Muscle of leg (tissue), 11 donors: Measurements from ENCODE around the gene MTURN. TPM values are rescaled to one million over a fixed set of nuclear protein-coding genes. Genes with fewer than 3 reads are reported as not detected.
A peak's percentile ranks its signal among the peaks of the same experiment; 100 is the strongest.

ENCODE experiments used
- DNase-seq: peaks from one replicate; pipeline ENCODE4 v3.0.0; 2013
- H3K27ac ChIP-seq: one replicate; pipeline ENCODE4 v1.5.1; 2013; ENCODE audit warnings: mild to moderate bottlenecking, low read length, control low read depth
- H3K27me3 ChIP-seq: one replicate; pipeline ENCODE4 v1.6.1; 2013; ENCODE audit warnings: low read length; ENCODE audit not compliant: control insufficient read depth, insufficient read depth
- H3K36me3 ChIP-seq: one replicate; pipeline ENCODE4 v1.6.1; 2013; ENCODE audit warnings: low read length; ENCODE audit not compliant: control insufficient read depth, insufficient read depth
- H3K4me1 ChIP-seq: one replicate; pipeline ENCODE4 v1.6.1; 2013; ENCODE audit warnings: low read length; ENCODE audit not compliant: control insufficient read depth, insufficient read depth
- H3K4me3 ChIP-seq: one replicate; pipeline ENCODE4 v1.5.1; 2013; ENCODE audit warnings: low read length, control low read depth
- H3K9me3 ChIP-seq: replicated peaks from 2 replicates; pipeline ENCODE4 v1.6.1; 2013; ENCODE audit warnings: low read depth, low read length; ENCODE audit not compliant: control insufficient read depth
- WGBS: methylation state at CpG from one replicate; pipeline ENCODE4 v1.1.5; 2013; ENCODE audit warnings: missing lambda C conversion rate; ENCODE audit not compliant: insufficient coverage; 5-methylcytosine and 5-hydroxymethylcytosine counted together
- polyA plus RNA-seq, 8 donors: library from polyadenylated mRNA; unstranded; fragments of 120-200 nt; gene quantifications; one replicate each; pipeline versions ENCODE4 v1.2.1 to v1.2.3, GENCODE V29; 2013; ENCODE audit warnings: inconsistent platforms in 1 of 8, low replicate concordance in 1 of 8; ENCODE audit not compliant: insufficient read length in 8 of 8, insufficient read depth in 1 of 8
- total RNA-seq: library from RNA; stranded (reverse); fragments of 120-200 nt; gene quantifications from one replicate; pipeline ENCODE4 v1.2.4, GENCODE V29; 2013

Gene MTURN
- total and polyA plus RNA-seq, 9 donors = 65.8 to 105 (median 80.6) TPM

DNA sequence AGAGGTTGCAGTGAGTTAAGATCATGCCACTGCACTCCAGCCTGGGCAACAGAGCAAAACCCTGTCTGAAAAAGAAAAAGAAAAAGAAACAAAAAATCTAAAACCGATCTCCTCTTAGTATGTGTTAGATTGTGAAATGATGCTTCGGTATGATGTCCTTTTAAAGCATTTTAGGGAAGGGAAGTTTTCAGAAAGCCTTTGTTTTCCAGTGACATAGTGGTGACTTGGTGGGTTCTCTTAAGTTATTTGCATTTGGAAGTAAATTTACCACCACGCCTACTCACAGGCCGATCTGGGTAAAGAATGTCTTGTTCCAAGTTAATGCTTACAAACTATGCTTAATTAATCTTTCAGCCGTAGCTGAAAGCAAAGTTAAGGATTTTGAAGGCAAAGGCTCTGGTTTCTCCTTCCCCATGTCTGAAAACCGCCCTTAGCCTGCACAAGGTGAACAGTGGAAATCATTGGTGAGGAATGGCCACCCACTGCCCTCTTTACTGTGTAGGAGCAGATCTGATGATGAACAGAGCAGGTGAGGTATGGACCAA is 10.7 kb downstream of the MTURN start:
- no peak for DNase-seq
- peaks cover 20% of the 10 kb centered on the region for H3K36me3 ChIP-seq
- H3K27ac ChIP-seq = no peak overlapping the region
- H3K4me3 ChIP-seq = no peak overlapping the region
- no CpG with 5 or more reads among the region's 6 CpGs for WGBS
- H3K27me3 ChIP-seq = no peaks in the 10 kb centered on the region
- H3K9me3 ChIP-seq = no peaks in the 10 kb centered on the region
- peaks cover 30% of the 10 kb centered on the region for H3K4me1 ChIP-seq

DNA sequence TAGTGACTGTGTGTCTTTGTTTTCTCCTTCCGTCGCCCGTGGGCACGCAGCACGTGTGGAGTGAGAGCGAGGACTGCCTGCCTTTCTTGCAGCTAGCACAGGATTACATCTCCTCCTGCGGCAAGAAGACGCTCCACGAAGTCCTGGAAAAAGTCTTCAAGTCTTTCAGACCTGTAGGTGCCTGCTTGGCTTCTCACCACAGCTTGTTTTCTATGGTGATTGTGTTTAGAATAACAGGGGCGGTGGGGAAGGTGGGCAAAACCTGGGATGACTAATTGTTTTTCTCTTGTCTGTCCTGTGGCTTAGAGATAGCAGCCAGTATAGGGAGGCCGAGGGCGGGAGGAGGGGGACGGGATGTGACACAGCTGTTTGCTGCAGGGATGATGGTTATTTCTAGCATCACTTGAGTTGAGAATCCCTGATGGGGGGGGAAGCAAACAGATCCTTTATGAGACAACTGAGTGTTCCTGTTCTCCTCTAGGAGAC is 11.4 kb downstream of the MTURN start:
- peaks cover 30% of the 10 kb centered on the region for H3K4me1 ChIP-seq
- peaks cover 27% of the 10 kb centered on the region for H3K36me3 ChIP-seq
- no peaks in the 10 kb centered on the region for H3K27me3 ChIP-seq
- WGBS = 73% methylated on average over 12 of the region's 13 CpGs
- H3K9me3 ChIP-seq = no peaks in the 10 kb centered on the region
- peak overlapping the region; percentile 53 for H3K27ac ChIP-seq
- peak; percentile 67 for DNase-seq
- no peak overlapping the region for H3K4me3 ChIP-seq

GRCh38 chr7:30147223-30147622 is 12.4 kb downstream of the MTURN start:
- Histone ChIP-seq H3K27me3 (no peaks in the 10 kb centered on the region), H3K27ac (no peak overlapping the region), H3K36me3 (peaks cover 32% of the 10 kb centered on the region), H3K4me3 (no peak overlapping the region), H3K4me1 (peaks cover 22% of the 10 kb centered on the region), H3K9me3 (no peaks in the 10 kb centered on the region)
- no peak for DNase-seq
- 29% methylated on average over 3 of the region's 4 CpGs for WGBS

GRCh38 chr7:30147785-30148184 is 13.0 kb downstream of the MTURN start:
- Histone ChIP-seq H3K36me3 (peaks cover 37% of the 10 kb centered on the region), H3K27me3 (no peaks in the 10 kb centered on the region), H3K27ac (no peak overlapping the region), H3K9me3 (no peaks in the 10 kb centered on the region), H3K4me3 (no peak overlapping the region), H3K4me1 (peaks cover 16% of the 10 kb centered on the region)
- DNase-seq = no peak
- 100% methylated on average over 2 of the region's 2 CpGs for WGBS

GRCh38 chr7:30148426-30148825 is 13.6 kb downstream of the MTURN start:
- WGBS = 93% methylated on average over 5 of the region's 5 CpGs
- Histone ChIP-seq H3K36me3 (peaks cover 37% of the 10 kb centered on the region), H3K4me1 (peaks cover 12% of the 10 kb centered on the region), H3K27me3 (no peaks in the 10 kb centered on the region), H3K9me3 (no peaks in the 10 kb centered on the region), H3K4me3 (no peak overlapping the region), H3K27ac (no peak overlapping the region)
- DNase-seq = no peak

GRCh38 chr7:30148951-30149459 is 14.2 kb downstream of the MTURN start:
- H3K4me1 ChIP-seq = peaks cover 12% of the 10 kb centered on the region
- peaks cover 38% of the 10 kb centered on the region for H3K36me3 ChIP-seq
- H3K27me3 ChIP-seq = no peaks in the 10 kb centered on the region
- no peaks in the 10 kb centered on the region for H3K9me3 ChIP-seq
- H3K27ac ChIP-seq = no peak overlapping the region
- WGBS = 69% methylated on average over 10 of the region's 13 CpGs
- no peak for DNase-seq
- no peak overlapping the region for H3K4me3 ChIP-seq

GRCh38 chr7:30149640-30150272 is 15.0 kb downstream of the MTURN start:
- Histone ChIP-seq H3K9me3 (no peaks in the 10 kb centered on the region), H3K36me3 (peaks cover 40% of the 10 kb centered on the region), H3K27me3 (no peaks in the 10 kb centered on the region), H3K27ac (no peak overlapping the region), H3K4me3 (no peak overlapping the region), H3K4me1 (peaks cover 10% of the 10 kb centered on the region)
- DNase-seq = no peak
- WGBS = 87% methylated on average over 4 of the region's 7 CpGs

DNA sequence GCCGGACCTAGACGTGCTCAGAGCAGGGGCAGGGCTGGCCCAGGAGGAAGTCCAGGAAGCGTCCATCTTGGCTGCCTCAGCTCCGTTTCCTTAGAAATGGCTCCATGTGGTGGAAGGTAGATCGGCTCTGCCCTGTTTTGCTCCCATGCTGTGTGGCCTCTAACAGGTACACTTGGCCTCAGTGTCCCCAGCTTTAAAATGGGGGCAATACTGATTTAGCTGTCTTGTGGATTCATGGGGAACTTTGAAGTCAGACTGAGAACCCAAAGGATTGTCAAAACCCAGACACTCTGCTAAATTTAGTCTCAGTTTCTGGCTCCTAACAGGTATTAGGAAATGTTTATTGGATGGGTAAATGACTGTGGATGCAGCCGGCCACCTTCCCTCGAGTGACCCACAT is 15.9 kb downstream of the MTURN start:
- H3K36me3 ChIP-seq = peaks cover 40% of the 10 kb centered on the region
- H3K27me3 ChIP-seq = no peaks in the 10 kb centered on the region
- H3K4me3 ChIP-seq = no peak overlapping the region
- no peak for DNase-seq
- no peak overlapping the region for H3K27ac ChIP-seq
- H3K4me1 ChIP-seq = peaks cover 7% of the 10 kb centered on the region
- 82% methylated on average over 5 of the region's 7 CpGs for WGBS
- H3K9me3 ChIP-seq = no peaks in the 10 kb centered on the region

DNA sequence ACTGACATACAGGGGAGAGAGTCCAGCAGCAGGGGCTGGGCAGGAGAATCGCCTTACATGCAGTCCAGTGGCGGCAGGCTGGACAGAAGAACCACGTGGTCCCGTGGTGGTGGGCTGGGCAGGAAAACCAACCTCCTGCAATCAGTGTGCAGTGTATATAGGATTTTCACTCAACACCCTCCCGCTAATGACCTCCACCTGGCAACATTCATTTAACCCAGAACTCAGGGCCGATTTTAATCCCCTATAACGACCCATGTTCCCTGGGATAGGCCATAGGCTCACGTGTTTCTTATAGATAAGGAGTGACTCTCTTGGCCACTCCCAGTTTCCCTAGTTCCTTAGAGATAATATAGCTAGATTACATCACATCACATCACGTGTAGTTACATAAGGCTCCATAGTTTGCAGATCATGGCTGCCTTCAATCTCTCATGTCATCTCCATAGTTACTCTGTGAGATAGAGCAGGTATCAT is 19.4 kb downstream of the MTURN start:
- Histone ChIP-seq H3K4me3 (no peak overlapping the region), H3K4me1 (peaks cover 2% of the 10 kb centered on the region), H3K27ac (no peak overlapping the region), H3K27me3 (no peaks in the 10 kb centered on the region), H3K36me3 (peaks cover 30% of the 10 kb centered on the region), H3K9me3 (no peaks in the 10 kb centered on the region)
- WGBS = 95% methylated on average over 4 of the region's 9 CpGs
- no peak for DNase-seq

DNA sequence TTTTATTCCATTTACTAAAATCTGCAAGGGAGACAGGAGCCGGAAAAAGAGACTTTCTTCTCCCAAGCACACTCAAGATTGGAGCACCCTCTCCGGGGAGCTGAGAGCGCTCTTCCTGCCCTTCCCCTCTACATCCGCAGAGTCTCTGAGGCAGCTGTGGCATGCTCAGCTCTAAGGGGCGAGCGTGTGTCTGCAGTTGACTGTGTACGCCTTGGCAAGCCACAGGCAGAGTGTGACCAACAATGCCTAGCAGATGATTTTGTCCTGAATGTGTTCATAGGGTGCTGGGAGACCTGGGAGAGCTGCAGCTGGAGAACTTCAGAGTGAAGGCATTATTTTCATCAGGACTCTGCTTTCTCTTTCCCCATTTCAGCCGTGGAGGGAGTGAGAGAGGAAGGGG is 20.7 kb downstream of the MTURN start:
- DNase-seq = no peak
- Histone ChIP-seq H3K4me3 (no peak overlapping the region), H3K36me3 (peaks cover 23% of the 10 kb centered on the region), H3K27ac (no peak overlapping the region), H3K27me3 (no peaks in the 10 kb centered on the region), H3K4me1 (peaks cover 7% of the 10 kb centered on the region), H3K9me3 (no peaks in the 10 kb centered on the region)
- WGBS = 53% methylated on average over 4 of the region's 8 CpGs
